ENCODE data around the gene TRIM63. TPM values are rescaled to one million over a fixed set of nuclear protein-coding genes. Genes with fewer than 3 reads are reported as not detected.

The TRIM63 gene
- total and polyA plus RNA-seq, 9 of the 15 experiments (the other 6 are each of a cell fraction or from before 2014, with no cell fraction given) = 0.08 to 0.57 (median 0.36) TPM

DNA sequence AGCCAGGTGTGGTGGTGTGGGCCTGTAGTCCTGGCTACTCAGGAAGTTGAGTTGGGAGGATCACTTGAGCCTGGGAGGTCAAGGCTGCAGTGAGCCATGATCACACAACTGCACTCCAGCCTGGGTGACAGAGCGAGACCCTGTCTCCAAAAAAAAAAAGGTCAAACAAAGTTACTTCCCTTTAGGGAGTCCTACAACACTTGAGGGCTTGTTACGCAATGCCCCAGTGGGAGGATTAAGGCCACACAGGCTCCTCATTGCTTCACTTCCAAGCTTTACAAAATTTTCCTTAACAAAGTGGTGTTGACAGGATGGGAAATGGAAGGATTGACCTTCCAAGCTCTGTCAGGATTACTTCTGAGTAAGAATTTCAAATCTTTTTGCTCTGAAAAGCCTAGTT, 52.1 kb downstream of the TRIM63 start (continued):
- TF ChIP-seq DDX20 (tag; IDR thresholded peaks at IDR 0.05; ENCODE audit: low read depth) (no peak), CC2D1A (IDR thresholded peaks at IDR 0.05) (no peak), FOSL1 (tag; conservative IDR thresholded peaks at IDR 0.05) (no peak), NR2C1 (IDR thresholded peaks at IDR 0.05) (peak; percentile 27; the same call in 1 of the 2 replicates), NR2C1 (tag; IDR thresholded peaks at IDR 0.05) (0 out of 2 replicates have a peak, but pooled peaks have one; percentile 45), ARID4B (CRISPR knock-in tag; IDR thresholded peaks at IDR 0.05) (no peak; the same call in 1 of the 2 replicates), PBX2 (CRISPR knock-in tag; IDR thresholded peaks at IDR 0.05; ENCODE audit: low read depth) (no peak), PBX2 (tag; conservative IDR thresholded peaks at IDR 0.05; ENCODE audit: low read depth) (0 out of 2 replicates have a peak, but pooled peaks have one; percentile 17), MYBL2 (IDR thresholded peaks at IDR 0.05; ENCODE audit: low read depth) (no peak), MYBL2 (CRISPR knock-in tag; IDR thresholded peaks at IDR 0.05; ENCODE audit: borderline replicate concordance) (no peak), ZFP30 (CRISPR knock-in tag; IDR thresholded peaks at IDR 0.05; ENCODE audit: borderline replicate concordance) (no peak), COPS2 (conservative IDR thresholded peaks at IDR 0.05) (no peak), SMAD3 (CRISPR knock-in tag; conservative IDR thresholded peaks at IDR 0.05) (no peak), ZFP1 (CRISPR knock-in tag; IDR thresholded peaks at IDR 0.05) (no peak), MIER1 (IDR thresholded peaks at IDR 0.05; ENCODE audit: low read depth) (no peak), SMARCA4 (IDR thresholded peaks at IDR 0.05) (peak; percentile 18; the same call in 1 of the 2 replicates), BDP1 (IDR thresholded peaks at IDR 0.05; ENCODE audit: insufficient read depth, insufficient read length) (no peak), MITF (IDR thresholded peaks at IDR 0.05) (no peak), ZNF586 (CRISPR knock-in tag; conservative IDR thresholded peaks at IDR 0.05) (no peak), ELK1 (CRISPR knock-in tag; IDR thresholded peaks at IDR 0.05) (no peak), ZNF384 (IDR thresholded peaks at IDR 0.05; ENCODE audit: low read depth, low read length) (peak; percentile 67)
